Breast epithelium (tissue), 3 donors: ENCODE measurements around the gene HLA-DQA1.
"Not testable (repeated sequence)": the region's sequence is repeated elsewhere in the genome, so short reads cannot be mapped to it uniquely, and the experiment has no call there.

Source experiments
- CTCF ChIP-seq, 3 donors: fragments of 450-650 bp; IDR thresholded peaks; one replicate each; pipeline ENCODE4 v1.5.1; 2016 to 2017; ENCODE audit warnings: antibody characterized with exemption in 3 of 3, mild to moderate bottlenecking in 3 of 3, moderate library complexity in 3 of 3
- POLR2A ChIP-seq: fragments of 450-650 bp; IDR thresholded peaks from one replicate; pipeline ENCODE4 v1.6.1; 2016; ENCODE audit warnings: antibody characterized with exemption, mild to moderate bottlenecking, moderate library complexity
- POLR2AphosphoS5 ChIP-seq, 3 donors: sonication (generic); formaldehyde crosslinking; IDR thresholded peaks; one replicate each; pipeline ENCODE4 v1.6.1; 2017; ENCODE audit warnings: antibody characterized with exemption in 3 of 3

DNA sequence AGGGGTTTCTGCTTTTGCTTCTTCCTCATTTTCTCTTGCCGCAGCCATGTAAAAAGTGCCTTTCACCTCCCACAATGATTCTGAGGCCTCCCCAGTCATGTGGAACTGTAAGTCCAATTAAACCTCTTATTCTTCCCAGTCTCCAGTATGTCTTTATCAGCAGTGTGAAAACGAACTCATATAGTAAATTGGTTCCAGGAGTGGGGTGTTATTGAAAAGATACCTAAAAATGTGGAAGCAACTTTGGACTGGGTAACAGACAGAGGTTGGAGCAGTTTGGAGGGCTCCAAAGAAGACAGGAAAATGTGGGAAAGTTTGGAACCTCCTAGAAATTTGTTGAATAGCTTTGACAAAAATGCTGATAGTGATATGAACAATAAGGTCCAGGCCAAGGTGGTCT lies 34.7 kb downstream of the HLA-DQA1 start:
- TF ChIP-seq POLR2A; CTCF (IDR thresholded peaks at IDR 0.05); POLR2AphosphoS5 (IDR thresholded peaks at IDR 0.05): not testable (repeated sequence)
